A549 (cell line): ENCODE data around the gene LGMN. TPM values are rescaled to one million over a fixed set of nuclear protein-coding genes. Genes with fewer than 3 reads are reported as not detected.

Experiments used
- ATAC-seq, 2 experiments: fragments of 200-7000 bp in 1 of 2; fragments of >200 bp in 1 of 2; cut with Nextera tagmentation in 1 of 2; cut with Tn5 transposase in 1 of 2; 3 replicates each; pipeline versions ENCODE4 v1.8.0 to v1.9.1; 2018 to 2020; ENCODE audit warnings: mild to moderate bottlenecking in 1 of 2, moderate library complexity in 1 of 2
- CTCF ChIA-PET: fragments of 300-600 bp; sonication (Branson Sonifier 250); formaldehyde crosslinking; extraction: SDS; loops from one replicate; lab custom pipeline; 2021; ENCODE audit warnings: antibody characterized with exemption, inconsistent platforms; lab: Yijun Ruan, JAX
- POLR2A ChIA-PET: fragments of 350-600 bp; formaldehyde crosslinking; extraction: SDS; loops from one replicate; lab custom pipeline; 2021; ENCODE audit warnings: antibody characterized with exemption, inconsistent platforms; lab: Yijun Ruan, JAX
- DNase-seq, 2 experiments: peaks; one replicate each; pipeline versions ENCODE4 v3.0.0 to v3.0.0-alpha.2; 2011 to 2016; ENCODE audit warnings: low read depth in 1 of 2, low spot score in 1 of 2
- FAIRE-seq: peaks from 2 replicates; lab custom pipeline; 2011; peaks lifted over from hg19 to GRCh38; lab: Jason Lieb, UNC
- H3K27ac ChIP-seq, 2 experiments: fragments of >200 bp; sonication (Bioruptor Twin); formaldehyde crosslinking; 3 replicates each; pipeline ENCODE4 v1.5.1; 2016 to 2017
- H3K4me1 ChIP-seq: fragments of >200 bp; sonication (Bioruptor Twin); formaldehyde crosslinking; 3 replicates; pipeline ENCODE4 v1.6.1; 2016
- H3K4me2 ChIP-seq: fragments of >200 bp; sonication (Bioruptor Twin); formaldehyde crosslinking; 3 replicates; pipeline ENCODE4 v1.6.1; 2016
- H3K4me3 ChIP-seq: fragments of >200 bp; sonication (Bioruptor Twin); formaldehyde crosslinking; 3 replicates; pipeline ENCODE4 v1.5.1; 2016
- H3K9me3 ChIP-seq: fragments of >200 bp; sonication (Bioruptor Twin); formaldehyde crosslinking; 3 replicates; pipeline ENCODE4 v1.6.1; 2016
- CBX2 ChIP-seq: fragments of 200-600 bp; sonication (generic); IDR thresholded peaks from 2 replicates; pipeline ENCODE4 v1.6.1; 2016; ENCODE audit warnings: low read depth, mild to moderate bottlenecking, borderline replicate concordance
- CHD2 ChIP-seq: fragments of 150-350 bp; IDR thresholded peaks from 2 replicates; pipeline ENCODE4 v1.6.1; 2014; ENCODE audit warnings: low read length; ENCODE audit not compliant: partially characterized antibody
- EHF ChIP-seq: fragments of 250-450 bp; sonication (Bioruptor Pico); IDR thresholded peaks from 2 replicates; pipeline ENCODE4 v1.5.0; 2020; ENCODE audit warnings: mild to moderate bottlenecking
- FOSL2 ChIP-seq, 2 experiments: fragments of 450-650 bp in 1 of 2; fragments of >200 bp in 1 of 2; sonication (Bioruptor Twin) in 1 of 2; formaldehyde crosslinking; IDR thresholded peaks; 2 replicates each; pipeline versions ENCODE4 v1.5.0 to v1.6.1; 2016 to 2020; ENCODE audit warnings: mild to moderate bottlenecking in 1 of 2, moderate library complexity in 1 of 2
- FOXS1 ChIP-seq: fragments of 250-450 bp; sonication (Bioruptor Pico); IDR thresholded peaks from 2 replicates; pipeline ENCODE4 v1.5.0; 2020; ENCODE audit warnings: mild to moderate bottlenecking, moderate library complexity
- GATA3 ChIP-seq: IDR thresholded peaks from 2 replicates; pipeline ENCODE4 v1.6.1; 2012; ENCODE audit warnings: borderline replicate concordance
- HOXB13 ChIP-seq: fragments of 250-450 bp; sonication (Bioruptor Pico); IDR thresholded peaks from 2 replicates; pipeline ENCODE4 v1.5.0; 2020; ENCODE audit warnings: low read depth, mild to moderate bottlenecking, moderate library complexity
- JUN ChIP-seq, 2 experiments: fragments of >200 bp; sonication (Bioruptor Twin); formaldehyde crosslinking; IDR thresholded peaks; 2 replicates in 1 of 2; 3 replicates in 1 of 2; pipeline ENCODE4 v1.6.1; 2016 to 2017
- JUNB ChIP-seq: fragments of >200 bp; sonication (Bioruptor Twin); formaldehyde crosslinking; IDR thresholded peaks from 2 replicates; pipeline ENCODE4 v1.6.1; 2016
- KDM5A ChIP-seq: fragments of 200-600 bp; sonication (generic); IDR thresholded peaks from 2 replicates; pipeline ENCODE4 v1.6.1; 2016; ENCODE audit warnings: antibody characterized with exemption, mild to moderate bottlenecking
- MAFK ChIP-seq: fragments of 450-650 bp; IDR thresholded peaks from 2 replicates; pipeline ENCODE4 v1.6.1; 2014; ENCODE audit not compliant: partially characterized antibody
- NR3C1 ChIP-seq: fragments of >200 bp; sonication (Bioruptor Twin); formaldehyde crosslinking; IDR thresholded peaks from 3 replicates; pipeline ENCODE4 v1.6.1; 2017
- SMC3 ChIP-seq: fragments of >200 bp; sonication (Bioruptor Twin); formaldehyde crosslinking; IDR thresholded peaks from 3 replicates; pipeline ENCODE4 v1.6.1; 2018; ENCODE audit warnings: inconsistent platforms
- TFCP2L1 ChIP-seq: fragments of 250-450 bp; sonication (Bioruptor Pico); IDR thresholded peaks from 2 replicates; pipeline ENCODE4 v1.5.0; 2021; ENCODE audit warnings: mild to moderate bottlenecking
- ZC3H11A ChIP-seq: fragments of 450-650 bp; IDR thresholded peaks from 2 replicates; pipeline ENCODE4 v1.6.1; 2014; ENCODE audit warnings: antibody characterized with exemption, mild to moderate bottlenecking
- ZFP36 ChIP-seq: fragments of 450-650 bp; IDR thresholded peaks from 2 replicates; pipeline ENCODE4 v1.6.1; 2014; ENCODE audit warnings: borderline replicate concordance; ENCODE audit not compliant: partially characterized antibody
- WGBS: methylation state at CpG from one replicate; pipeline ENCODE4 v1.1.6; 2017; ENCODE audit errors: missing lambda C conversion rate; 5-methylcytosine and 5-hydroxymethylcytosine counted together
- polyA plus RNA-seq, 4 experiments: library from polyadenylated mRNA; depleted of rRNA in 3 of 4; stranded (reverse); fragments of >200 nt; fragmentation: RNase III in 1 of 4; extraction: RNeasy Plus Mini Kit Qiagen cat#74134 plus additional on column Dnase treatment in 1 of 4; gene quantifications; 2 replicates in 3 of 4; 3 replicates in 1 of 4; pipeline ENCODE4 v1.2.3, GENCODE V29; 2011 to 2017
- TF ChIP-seq, protein P1 (sequence below): fragments of 250-450 bp; sonication (Bioruptor Pico); IDR thresholded peaks from 2 replicates; pipeline ENCODE4 v1.5.0; 2020; ENCODE audit warnings: low read depth, mild to moderate bottlenecking, moderate library complexity
- TF ChIP-seq, protein P2 (sequence below): fragments of >200 bp; sonication (Bioruptor Twin); formaldehyde crosslinking; IDR thresholded peaks from 3 replicates; pipeline ENCODE4 v1.6.1; 2016
- TF ChIP-seq, protein P3 (sequence below): fragments of >200 bp; sonication (Bioruptor Twin); formaldehyde crosslinking; IDR thresholded peaks from 2 replicates; pipeline ENCODE4 v1.6.1; 2016
- TF ChIP-seq, protein P4 (sequence below): fragments of 150-350 bp; IDR thresholded peaks from 2 replicates; pipeline ENCODE4 v1.6.1; 2014; ENCODE audit warnings: low read depth, mild to moderate bottlenecking, low read length
- TF ChIP-seq, protein P5 (sequence below): fragments of 250-450 bp; sonication (Bioruptor Pico); IDR thresholded peaks from 2 replicates; pipeline ENCODE4 v1.5.0; 2021; ENCODE audit warnings: mild to moderate bottlenecking, moderate library complexity, borderline replicate concordance

The LGMN gene
- polyA plus RNA-seq, 2 of the 4 experiments (the other 2 are of a cell fraction): 70.4 to 106 TPM

DNA sequence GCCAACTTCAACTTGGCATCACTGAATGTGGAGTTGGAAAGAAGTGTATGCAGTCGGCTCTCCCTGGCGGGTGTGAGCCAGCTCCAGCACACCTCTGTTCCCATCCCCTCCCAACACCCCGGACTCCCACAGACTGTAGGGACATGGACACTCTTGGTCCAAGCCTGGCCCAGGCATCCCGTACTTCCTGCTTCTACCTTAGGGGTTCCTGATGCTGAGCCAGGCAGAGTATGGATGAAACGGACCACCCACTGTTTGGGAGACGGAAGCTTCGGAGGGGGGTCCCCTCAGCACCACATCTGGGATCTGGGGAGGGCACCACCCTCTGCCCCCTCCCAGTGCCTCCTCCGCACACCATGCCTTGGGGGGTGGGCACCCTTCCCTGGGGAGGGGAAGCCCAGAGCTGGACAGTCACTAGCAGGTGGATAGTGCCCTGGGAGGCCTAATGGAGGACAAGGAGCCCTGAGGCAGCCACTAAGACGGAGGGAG, 62.0 kb downstream of the LGMN start:
- TF ChIP-seq, protein P1, sequence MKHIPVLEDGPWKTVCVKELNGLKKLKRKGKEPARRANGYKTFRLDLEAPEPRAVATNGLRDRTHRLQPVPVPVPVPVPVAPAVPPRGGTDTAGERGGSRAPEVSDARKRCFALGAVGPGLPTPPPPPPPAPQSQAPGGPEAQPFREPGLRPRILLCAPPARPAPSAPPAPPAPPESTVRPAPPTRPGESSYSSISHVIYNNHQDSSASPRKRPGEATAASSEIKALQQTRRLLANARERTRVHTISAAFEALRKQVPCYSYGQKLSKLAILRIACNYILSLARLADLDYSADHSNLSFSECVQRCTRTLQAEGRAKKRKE (CRISPR knock-in tag): no peak
- TF ChIP-seq JUNB: no peak
- no peak for TF ChIP-seq GATA3
- no peak for TF ChIP-seq ZFP36
- TF ChIP-seq, protein P2, sequence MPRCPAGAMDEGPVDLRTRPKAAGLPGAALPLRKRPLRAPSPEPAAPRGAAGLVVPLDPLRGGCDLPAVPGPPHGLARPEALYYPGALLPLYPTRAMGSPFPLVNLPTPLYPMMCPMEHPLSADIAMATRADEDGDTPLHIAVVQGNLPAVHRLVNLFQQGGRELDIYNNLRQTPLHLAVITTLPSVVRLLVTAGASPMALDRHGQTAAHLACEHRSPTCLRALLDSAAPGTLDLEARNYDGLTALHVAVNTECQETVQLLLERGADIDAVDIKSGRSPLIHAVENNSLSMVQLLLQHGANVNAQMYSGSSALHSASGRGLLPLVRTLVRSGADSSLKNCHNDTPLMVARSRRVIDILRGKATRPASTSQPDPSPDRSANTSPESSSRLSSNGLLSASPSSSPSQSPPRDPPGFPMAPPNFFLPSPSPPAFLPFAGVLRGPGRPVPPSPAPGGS: no peak
- TF ChIP-seq CHD2: no peak
- TF ChIP-seq, protein P3, sequence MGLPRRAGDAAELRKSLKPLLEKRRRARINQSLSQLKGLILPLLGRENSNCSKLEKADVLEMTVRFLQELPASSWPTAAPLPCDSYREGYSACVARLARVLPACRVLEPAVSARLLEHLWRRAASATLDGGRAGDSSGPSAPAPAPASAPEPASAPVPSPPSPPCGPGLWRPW: no peak
- no peak for TF ChIP-seq EHF (CRISPR knock-in tag)
- TF ChIP-seq, protein P4, sequence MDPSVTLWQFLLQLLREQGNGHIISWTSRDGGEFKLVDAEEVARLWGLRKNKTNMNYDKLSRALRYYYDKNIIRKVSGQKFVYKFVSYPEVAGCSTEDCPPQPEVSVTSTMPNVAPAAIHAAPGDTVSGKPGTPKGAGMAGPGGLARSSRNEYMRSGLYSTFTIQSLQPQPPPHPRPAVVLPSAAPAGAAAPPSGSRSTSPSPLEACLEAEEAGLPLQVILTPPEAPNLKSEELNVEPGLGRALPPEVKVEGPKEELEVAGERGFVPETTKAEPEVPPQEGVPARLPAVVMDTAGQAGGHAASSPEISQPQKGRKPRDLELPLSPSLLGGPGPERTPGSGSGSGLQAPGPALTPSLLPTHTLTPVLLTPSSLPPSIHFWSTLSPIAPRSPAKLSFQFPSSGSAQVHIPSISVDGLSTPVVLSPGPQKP: no peak
- TF ChIP-seq HOXB13 (CRISPR knock-in tag): no peak
- TF ChIP-seq, protein P5, sequence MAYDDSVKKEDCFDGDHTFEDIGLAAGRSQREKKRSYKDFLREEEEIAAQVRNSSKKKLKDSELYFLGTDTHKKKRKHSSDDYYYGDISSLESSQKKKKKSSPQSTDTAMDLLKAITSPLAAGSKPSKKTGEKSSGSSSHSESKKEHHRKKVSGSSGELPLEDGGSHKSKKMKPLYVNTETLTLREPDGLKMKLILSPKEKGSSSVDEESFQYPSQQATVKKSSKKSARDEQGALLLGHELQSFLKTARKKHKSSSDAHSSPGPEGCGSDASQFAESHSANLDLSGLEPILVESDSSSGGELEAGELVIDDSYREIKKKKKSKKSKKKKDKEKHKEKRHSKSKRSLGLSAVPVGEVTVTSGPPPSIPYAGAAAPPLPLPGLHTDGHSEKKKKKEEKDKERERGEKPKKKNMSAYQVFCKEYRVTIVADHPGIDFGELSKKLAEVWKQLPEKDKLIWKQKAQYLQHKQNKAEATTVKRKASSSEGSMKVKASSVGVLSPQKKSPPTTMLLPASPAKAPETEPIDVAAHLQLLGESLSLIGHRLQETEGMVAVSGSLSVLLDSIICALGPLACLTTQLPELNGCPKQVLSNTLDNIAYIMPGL (CRISPR knock-in tag): no peak
- TF ChIP-seq TFCP2L1 (CRISPR knock-in tag): no peak
- no peak for TF ChIP-seq KDM5A
- TF ChIP-seq FOSL2 (IDR thresholded peaks at IDR 0.05): no peak
- no peak for TF ChIP-seq FOSL2 (CRISPR knock-in tag; IDR thresholded peaks at IDR 0.05)
- no peak for TF ChIP-seq ZC3H11A
- no peak for TF ChIP-seq MAFK
- no peak for TF ChIP-seq JUN (IDR thresholded peaks at IDR 0.05)
- Histone ChIP-seq H3K4me3 (no peak overlapping the region), H3K4me2 (peak overlapping the region; percentile 35; the same call in 1 of the 3 replicates), H3K4me1 (0 out of 3 replicates have a peak, but pooled peaks cover 4% of the 10 kb centered on the region), H3K9me3 (0 out of 3 replicates have a peak, but pooled peaks cover 4% of the 10 kb centered on the region), H3K27ac (0 out of 6 replicates have a peak overlapping the region, but pooled peaks of 1 of the 2 experiments have one; percentile 23)
- WGBS: 86% methylated on average over 9 of the region's 9 CpGs
- ATAC-seq (peak; percentile 7 to 26; a peak in 3 of 6 replicates), DNase-seq (no peak), FAIRE-seq (no peak)
- ChIA-PET CTCF (interaction anchor here (0.7 to 10.1 kb wide), 53 partner anchors 9 to 565 kb away, joined by 3 to 191 read pairs (median 4); partner anchors contain the start of genes CPSF2 and NDUFB1), POLR2A (no interaction called here)

DNA sequence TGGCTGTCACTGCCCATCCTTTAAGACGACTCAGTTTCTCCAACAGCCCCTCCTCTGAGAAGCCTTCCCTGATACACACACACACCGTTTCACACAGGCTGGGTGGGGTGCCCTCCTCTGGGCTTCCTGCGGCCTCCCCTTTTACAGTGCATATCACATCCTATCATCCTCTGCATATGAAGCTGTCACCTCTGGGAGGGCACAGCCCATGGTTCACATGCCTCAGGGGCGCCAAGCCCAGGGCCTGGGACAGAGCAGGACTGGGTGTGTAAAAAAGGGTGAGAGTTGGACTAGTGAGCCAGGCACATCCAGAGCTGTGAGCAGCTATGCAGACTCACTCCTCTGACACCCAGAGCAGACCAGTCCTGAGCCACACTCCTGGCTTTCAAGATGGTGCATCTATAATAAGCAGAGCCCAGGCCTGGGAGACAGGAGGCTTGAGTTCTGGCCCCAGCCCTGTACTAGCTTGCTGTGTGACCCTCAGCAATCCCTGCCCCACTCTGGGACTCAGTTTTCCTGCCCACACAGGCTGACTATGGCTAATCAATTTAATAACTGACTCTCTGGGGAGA, 62.6 kb downstream of the LGMN start:
- 94% methylated on average over 4 of the region's 4 CpGs for WGBS
- H3K9me3 ChIP-seq: 0 out of 3 replicates have a peak, but pooled peaks cover 4% of the 10 kb centered on the region
- H3K4me2 ChIP-seq: no peak overlapping the region
- FAIRE-seq: no peak
- CTCF ChIA-PET: interaction anchor here (0.6 to 10.1 kb wide), 38 partner anchors 9 to 564 kb away, joined by 3 to 191 read pairs (median 5); partner anchors contain the start of genes CPSF2 and NDUFB1
- no peak for DNase-seq
- no peak overlapping the region for H3K27ac ChIP-seq
- 0 out of 3 replicates have a peak, but pooled peaks cover 4% of the 10 kb centered on the region for H3K4me1 ChIP-seq
- no peak for ATAC-seq
- TF ChIP-seq FOXS1 (CRISPR knock-in tag): no peak
- no peak for TF ChIP-seq NR3C1
- TF ChIP-seq, protein P3: no peak
- TF ChIP-seq SMC3: no peak
- no peak for TF ChIP-seq CBX2
- no peak for TF ChIP-seq ZC3H11A
- TF ChIP-seq, all 56 proteins: peak for 0
- POLR2A ChIA-PET: no interaction called here
- no peak overlapping the region for H3K4me3 ChIP-seq
